Breast epithelium (tissue), 3 donors: ENCODE results near the gene SYT14.

Experiments
- CTCF ChIP-seq, 3 donors: fragments of 450-650 bp; IDR thresholded peaks; one replicate each; pipeline ENCODE4 v1.5.1; 2016 to 2017; ENCODE audit warnings: antibody characterized with exemption in 3 of 3, mild to moderate bottlenecking in 3 of 3, moderate library complexity in 3 of 3
- POLR2AphosphoS5 ChIP-seq, 3 donors: sonication (generic); formaldehyde crosslinking; IDR thresholded peaks; one replicate each; pipeline ENCODE4 v1.6.1; 2017; ENCODE audit warnings: antibody characterized with exemption in 3 of 3

- TF ChIP-seq CTCF (IDR thresholded peaks at IDR 0.05) (no peak), POLR2AphosphoS5 (IDR thresholded peaks at IDR 0.05) (no peak)
Measured at GRCh38 chr1:210132582-210132981, 194.6 kb downstream of the SYT14 start.
